Gastroesophageal sphincter (tissue), 4 donors: ENCODE results near the gene TCOF1. TPM values are rescaled to one million over a fixed set of nuclear protein-coding genes. Genes with fewer than 3 reads are reported as not detected.
A peak's percentile ranks its signal among the peaks of the same experiment; 100 is the strongest.

Experiments
- ATAC-seq: fragments of 150-250 bp; one replicate; pipeline ENCODE4 v1.9.1; 2016; ENCODE audit warnings: mild to moderate bottlenecking, moderate library complexity
- H3K27ac ChIP-seq, 4 donors: fragments of 200-600 bp; sonication (generic) in 3 of 4; 1 replicate in 3 of 4; 2 replicates in 1 of 4; pipeline ENCODE4 v1.5.1; 2016 to 2019
- H3K27me3 ChIP-seq: fragments of 200-600 bp; sonication (generic); one replicate; pipeline ENCODE4 v1.5.1; 2019
- H3K36me3 ChIP-seq, 2 donors: fragments of 200-600 bp; sonication (generic); one replicate each; pipeline ENCODE4 v1.5.1; 2019; ENCODE audit warnings: control low read depth in 1 of 2
- H3K4me1 ChIP-seq, 3 donors: fragments of 200-600 bp; sonication (generic); 1 replicate in 2 of 3; 2 replicates in 1 of 3; pipeline ENCODE4 v1.5.1; 2016 to 2019; ENCODE audit warnings: control low read depth in 2 of 3
- H3K4me3 ChIP-seq, 2 donors: fragments of 200-600 bp; sonication (generic); one replicate each; pipeline ENCODE4 v1.5.1; 2019; ENCODE audit warnings: mild to moderate bottlenecking in 1 of 2, moderate library complexity in 1 of 2
- H3K9me3 ChIP-seq, 3 donors: fragments of 200-600 bp; sonication (generic); one replicate each; pipeline ENCODE4 v1.5.1; 2017 to 2019; ENCODE audit warnings: control low read depth in 2 of 3
- CTCF ChIP-seq, 4 experiments: fragments of 200-600 bp in 2 of 4; fragments of 450-650 bp in 2 of 4; sonication (generic) in 1 of 4; IDR thresholded peaks; one replicate each; pipeline ENCODE4 v1.5.1; 2017 to 2019; ENCODE audit warnings: antibody characterized with exemption in 4 of 4, mild to moderate bottlenecking in 2 of 4, moderate library complexity in 2 of 4
- EP300 ChIP-seq: sonication (generic); formaldehyde crosslinking; IDR thresholded peaks from one replicate; pipeline ENCODE4 v1.6.1; 2017; ENCODE audit warnings: antibody characterized with exemption, mild to moderate bottlenecking
- POLR2A ChIP-seq, 2 donors: fragments of 450-650 bp; IDR thresholded peaks; one replicate each; pipeline ENCODE4 v1.6.1; 2017; ENCODE audit warnings: antibody characterized with exemption in 2 of 2, mild to moderate bottlenecking in 2 of 2, moderate library complexity in 1 of 2
- POLR2AphosphoS5 ChIP-seq: sonication (generic); formaldehyde crosslinking; IDR thresholded peaks from one replicate; pipeline ENCODE4 v1.6.1; 2017; ENCODE audit warnings: antibody characterized with exemption
- WGBS, 2 donors: methylation state at CpG; one replicate each; pipeline ENCODE4 v1.1.5; 2018; ENCODE audit warnings: low coverage in 1 of 2; 5-methylcytosine and 5-hydroxymethylcytosine counted together
- total RNA-seq, 4 donors: library from RNA; depleted of rRNA; stranded (reverse); fragments of >200 nt; gene quantifications; one replicate each; pipeline ENCODE4 v1.1.0, GENCODE V29; 2016

Gene TCOF1
- total RNA-seq, 4 donors from 2014 or later, result 25.4 to 55.7 (median 31.0) TPM

GRCh38 chr5:150407096-150407720 is 49.7 kb downstream of the TCOF1 start:
- WGBS, 2 donors, result 69% methylated on average over 12 of the region's 13 CpGs; no CpG with 5 or more reads in 1 of the 2 donors
- H3K27me3 ChIP-seq, result no peaks in the 10 kb centered on the region
- no peak for TF ChIP-seq EP300
- no peak for TF ChIP-seq POLR2AphosphoS5
- no peak for TF ChIP-seq CTCF (IDR thresholded peaks at IDR 0.05)
- TF ChIP-seq POLR2A (IDR thresholded peaks at IDR 0.05), result no peak
- H3K4me1 ChIP-seq, result peaks cover 2 to 32% (median 4%) of the 10 kb centered on the region in 3 donors
- ATAC-seq, result no peak
- peaks cover 0 to 38% of the 10 kb centered on the region in 2 donors for H3K36me3 ChIP-seq
- peak overlapping the region in 3 of 4 donors; percentile 4 to 60 (median 27) for H3K27ac ChIP-seq
- H3K9me3 ChIP-seq, result no peaks in the 10 kb centered on the region
- no peak overlapping the region for H3K4me3 ChIP-seq

DNA sequence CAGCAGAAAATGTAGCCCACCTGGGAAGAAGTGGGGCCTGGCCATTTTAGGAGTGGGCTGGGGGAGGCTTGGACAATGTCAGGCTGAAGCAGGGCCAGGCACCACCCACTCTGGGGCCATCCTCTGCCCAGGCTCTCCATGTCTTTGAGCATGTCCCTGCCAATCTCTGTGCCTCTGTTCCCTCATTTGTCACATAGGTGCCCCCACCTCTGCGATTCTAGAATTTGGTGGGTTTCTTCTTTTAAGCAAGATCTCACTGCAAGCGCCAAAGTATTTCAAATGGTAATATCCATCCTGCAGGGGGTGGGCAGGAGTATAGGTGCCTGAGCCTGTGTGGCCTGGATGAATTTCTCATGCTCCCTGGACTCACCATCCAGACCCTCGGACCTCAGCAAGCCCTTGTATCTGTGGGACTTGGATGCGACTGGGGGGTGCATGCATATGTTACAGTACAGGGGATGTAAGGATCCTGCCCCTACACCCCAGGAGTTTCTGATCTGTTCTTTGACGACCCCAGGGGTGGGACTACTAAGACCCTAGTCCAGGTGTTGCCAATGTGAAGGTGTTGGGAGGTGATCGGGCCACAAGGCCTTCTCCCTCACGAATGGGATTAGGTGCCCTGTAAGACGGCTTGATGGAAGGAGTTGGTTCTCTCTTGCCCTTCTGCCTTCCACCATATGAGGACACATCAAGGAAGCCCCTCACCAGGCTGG is 50.9 kb downstream of the TCOF1 start:
- Histone ChIP-seq H3K4me3 (no peak overlapping the region), H3K27me3 (no peaks in the 10 kb centered on the region), H3K36me3 (peaks cover 0 to 26% of the 10 kb centered on the region in 2 donors), H3K4me1 (peaks cover 2 to 44% (median 4%) of the 10 kb centered on the region in 3 donors), H3K9me3 (no peaks in the 10 kb centered on the region), H3K27ac (peak overlapping the region in 3 of 4 donors; percentile 38 to 62 (median 48))
- no peak for ATAC-seq
- 87% methylated on average over 5 of the region's 8 CpGs; no CpG with 5 or more reads in 1 of the 2 donors for WGBS, 2 donors
- no peak for TF ChIP-seq POLR2A (IDR thresholded peaks at IDR 0.05)
- TF ChIP-seq POLR2AphosphoS5, result no peak

DNA sequence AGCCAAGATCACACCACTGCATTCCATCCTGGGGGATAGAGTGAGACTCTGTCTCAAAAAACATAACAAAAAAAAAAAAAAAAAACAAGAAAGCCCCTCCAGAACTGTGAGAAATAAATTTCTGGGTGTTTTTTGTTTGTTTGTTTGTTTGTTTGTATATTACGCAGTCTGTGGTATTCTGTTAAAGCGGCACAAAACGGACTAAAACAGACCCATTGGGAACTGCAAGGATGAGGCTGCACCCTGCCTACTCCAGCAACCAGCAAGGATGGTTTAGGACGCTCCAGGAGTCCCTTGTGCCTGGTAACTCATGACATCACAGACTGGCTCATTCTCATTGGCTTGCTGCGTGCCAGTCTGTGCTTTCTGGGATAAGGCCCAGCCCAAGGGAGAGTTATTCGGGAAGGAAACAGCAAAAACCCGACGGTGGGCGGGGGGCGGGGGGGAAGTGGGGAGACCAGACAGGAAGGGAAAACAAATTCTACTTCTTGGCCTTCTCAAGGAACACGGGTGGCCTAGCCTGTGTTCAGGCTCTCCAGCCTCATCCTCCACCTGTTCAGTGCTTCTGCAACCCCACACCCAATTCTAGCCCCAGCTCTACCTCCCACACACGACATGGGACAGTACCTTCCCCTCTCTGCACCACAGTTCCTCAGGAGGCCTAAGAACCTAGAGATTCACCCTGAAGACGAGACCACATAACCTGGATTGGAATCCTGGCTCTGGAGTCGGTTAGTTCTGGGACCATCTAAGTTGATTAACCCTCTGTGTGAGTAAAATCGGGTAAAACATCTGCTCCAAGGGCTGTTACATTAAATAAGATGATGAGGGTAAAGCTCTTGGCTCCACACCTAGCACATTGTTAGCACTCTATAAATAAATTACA is 52.4 kb downstream of the TCOF1 start:
- Histone ChIP-seq H3K27me3 (no peaks in the 10 kb centered on the region), H3K27ac (peak overlapping the region; percentile 62 to 87 (median 80)), H3K4me3 (peak overlapping the region in 1 of 2 donors; percentile 52), H3K9me3 (no peaks in the 10 kb centered on the region), H3K4me1 (peaks cover 2 to 48% (median 4%) of the 10 kb centered on the region in 3 donors), H3K36me3 (peaks cover 0 to 11% of the 10 kb centered on the region in 2 donors)
- TF ChIP-seq CTCF (IDR thresholded peaks at IDR 0.05), result no peak
- peak in 1 of 2 donors; percentile 15 for TF ChIP-seq POLR2A (IDR thresholded peaks at IDR 0.05)
- ATAC-seq, result peak; percentile 91
- 12 to 13% methylated on average over 9 to 14 of the region's 15 CpGs for WGBS, 2 donors

DNA sequence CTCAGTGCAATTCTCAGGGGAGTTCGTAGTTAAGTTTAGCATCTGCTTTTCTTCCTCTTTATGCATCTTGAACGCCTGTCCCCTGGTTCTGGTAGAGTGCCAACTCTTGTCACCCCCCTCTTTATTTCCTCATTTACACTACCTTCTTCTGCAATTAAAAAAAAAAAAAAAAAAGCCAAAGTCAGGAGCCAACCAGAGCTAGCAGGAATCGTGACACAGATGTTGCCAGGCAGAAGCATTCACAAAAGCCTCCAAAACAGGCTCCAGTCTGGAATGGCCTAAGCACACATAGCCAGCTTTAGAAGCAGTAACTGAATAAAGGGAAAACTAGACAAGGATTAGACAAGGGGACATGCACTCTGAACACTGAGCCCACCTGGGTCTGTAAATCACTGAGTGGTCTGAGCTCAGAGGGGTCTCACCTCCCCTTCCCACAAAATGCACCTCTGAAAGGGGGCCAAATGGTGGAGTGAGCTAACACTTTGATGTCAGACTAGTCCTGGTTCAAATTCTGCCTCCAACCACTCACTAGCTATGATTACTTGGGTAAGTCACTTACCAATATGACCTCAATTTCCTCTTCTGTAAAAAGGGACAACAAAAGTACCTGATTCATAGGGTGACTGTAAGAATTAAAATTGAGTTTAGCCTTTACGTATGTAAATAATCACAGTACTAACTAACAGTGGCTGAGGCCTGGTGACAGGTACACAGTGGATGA is 53.2 kb downstream of the TCOF1 start:
- no peak for TF ChIP-seq POLR2A (IDR thresholded peaks at IDR 0.05)
- TF ChIP-seq POLR2AphosphoS5, result no peak
- no peak for TF ChIP-seq EP300
- TF ChIP-seq CTCF (IDR thresholded peaks at IDR 0.05), result no peak
- H3K36me3 ChIP-seq, result peaks cover 0 to 6% of the 10 kb centered on the region in 2 donors
- H3K27ac ChIP-seq, result peak overlapping the region; percentile 73 to 87 (median 80)
- no peaks in the 10 kb centered on the region for H3K9me3 ChIP-seq
- WGBS, 2 donors, result 5 to 10% methylated on average over 4 of the region's 4 CpGs
- no peaks in the 10 kb centered on the region for H3K27me3 ChIP-seq
- ATAC-seq, result peak; percentile 67
- H3K4me3 ChIP-seq, result peak overlapping the region; percentile 46 to 52
- H3K4me1 ChIP-seq, result peaks cover 2 to 48% (median 4%) of the 10 kb centered on the region in 3 donors
